ENCODE results near the gene LIMCH1.

DNA sequence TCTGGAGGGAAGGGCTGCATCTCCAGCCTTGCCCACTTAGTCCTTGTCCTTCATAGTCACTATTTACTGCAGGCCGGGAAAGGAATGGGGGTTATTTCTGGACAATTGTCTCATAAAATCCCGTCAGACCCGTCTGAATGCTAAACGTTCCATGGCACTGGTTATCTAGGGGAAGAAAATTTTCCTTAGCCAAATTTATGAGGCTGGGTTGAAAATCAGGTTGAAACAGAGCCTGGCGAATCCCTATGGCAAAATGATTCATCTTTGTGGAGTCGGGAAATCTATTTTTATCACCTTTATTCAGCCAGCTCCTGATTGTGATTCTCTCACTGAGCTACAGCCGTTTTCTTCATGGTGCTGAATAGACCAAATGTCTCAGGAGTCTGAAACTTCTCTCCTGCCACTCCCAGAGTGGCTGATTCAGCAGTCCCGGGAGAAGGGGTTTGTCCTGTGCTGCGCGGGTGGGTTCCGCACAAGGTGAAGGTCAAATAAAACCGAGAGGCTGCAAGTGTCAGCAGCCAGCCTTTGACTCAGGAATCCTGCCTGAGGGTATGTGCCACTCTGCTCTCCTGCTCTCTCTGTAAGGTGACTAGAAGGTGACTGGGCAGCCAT is 1.0 kb downstream of the LIMCH1 start:
- TF ChIP-seq, protein P1, sequence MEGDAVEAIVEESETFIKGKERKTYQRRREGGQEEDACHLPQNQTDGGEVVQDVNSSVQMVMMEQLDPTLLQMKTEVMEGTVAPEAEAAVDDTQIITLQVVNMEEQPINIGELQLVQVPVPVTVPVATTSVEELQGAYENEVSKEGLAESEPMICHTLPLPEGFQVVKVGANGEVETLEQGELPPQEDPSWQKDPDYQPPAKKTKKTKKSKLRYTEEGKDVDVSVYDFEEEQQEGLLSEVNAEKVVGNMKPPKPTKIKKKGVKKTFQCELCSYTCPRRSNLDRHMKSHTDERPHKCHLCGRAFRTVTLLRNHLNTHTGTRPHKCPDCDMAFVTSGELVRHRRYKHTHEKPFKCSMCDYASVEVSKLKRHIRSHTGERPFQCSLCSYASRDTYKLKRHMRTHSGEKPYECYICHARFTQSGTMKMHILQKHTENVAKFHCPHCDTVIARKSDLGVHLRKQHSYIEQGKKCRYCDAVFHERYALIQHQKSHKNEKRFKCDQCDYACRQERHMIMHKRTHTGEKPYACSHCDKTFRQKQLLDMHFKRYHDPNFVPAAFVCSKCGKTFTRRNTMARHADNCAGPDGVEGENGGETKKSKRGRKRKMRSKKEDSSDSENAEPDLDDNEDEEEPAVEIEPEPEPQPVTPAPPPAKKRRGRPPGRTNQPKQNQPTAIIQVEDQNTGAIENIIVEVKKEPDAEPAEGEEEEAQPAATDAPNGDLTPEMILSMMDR (IDR thresholded peaks at IDR 0.05) = no peak
- TF ChIP-seq EZH2 (IDR thresholded peaks at IDR 0.05) = no peak
